ENCODE data around the gene NHEJ1. TPM values are rescaled to one million over a fixed set of nuclear protein-coding genes. Genes with fewer than 3 reads are reported as not detected.
A peak's percentile ranks its signal among the peaks of the same experiment; 100 is the strongest.

Gene NHEJ1
- total RNA-seq, 3 donors from 2014 or later: 13.4 to 19.8 (median 17.6) TPM

GRCh38 chr2:219179601-219180465 lies 19.2 kb upstream of the NHEJ1 start:
- Histone ChIP-seq H3K27ac (peak overlapping the region in 1 of 2 donors; percentile 97), H3K36me3 (peaks cover 7% of the 10 kb centered on the region), H3K4me1 (peaks cover 0 to 19% of the 10 kb centered on the region in 2 donors), H3K4me3 (peak overlapping the region in 1 of 3 donors; percentile 92), H3K27me3 (no peaks in the 10 kb centered on the region), H3K9me3 (no peaks in the 10 kb centered on the region)
- no peak for DNase-seq (ENCODE audit: low spot score in 2 of 2)
- TF ChIP-seq CTCF (IDR thresholded peaks at IDR 0.05): no peak
- no peak for TF ChIP-seq POLR2A (IDR thresholded peaks at IDR 0.05)
- no peak for TF ChIP-seq POLR2AphosphoS5 (IDR thresholded peaks at IDR 0.05)
- intact Hi-C loops (cut with DNase I; ENCODE audit: low total_unique reads): loop anchor here (10.0 kb wide), 1 partner anchor 505 kb away; no protein-coding TSS in a partner anchor

- DNase-seq (ENCODE audit: low spot score in 2 of 2): peak; percentile 51 to 62
- peak overlapping the region; percentile 97 to 99 for H3K27ac ChIP-seq
- intact Hi-C loops (cut with DNase I; ENCODE audit: low total_unique reads): loop anchor here (10.0 kb wide), 1 partner anchor 506 kb away; no protein-coding TSS in a partner anchor
- peaks cover 7% of the 10 kb centered on the region for H3K36me3 ChIP-seq
- H3K27me3 ChIP-seq: no peaks in the 10 kb centered on the region
- peaks cover 0 to 19% of the 10 kb centered on the region in 2 donors for H3K4me1 ChIP-seq
- H3K9me3 ChIP-seq: no peaks in the 10 kb centered on the region
- H3K4me3 ChIP-seq: peak overlapping the region; percentile 77 to 92 (median 90)
- TF ChIP-seq POLR2A (IDR thresholded peaks at IDR 0.05) (no peak), POLR2AphosphoS5 (IDR thresholded peaks at IDR 0.05) (no peak), CTCF (IDR thresholded peaks at IDR 0.05) (no peak)
Observed at GRCh38 chr2:219178377-219179175, 18.0 kb upstream of the NHEJ1 start.

GRCh38 chr2:219177552-219178376 lies 17.1 kb upstream of the NHEJ1 start, which contains the start of gene RETREG2:
TSS of gene RETREG2 (plus strand) at chr2:219178275. CDS start at chr2:219178353, 78 bp downstream.
- Histone ChIP-seq H3K9me3 (no peaks in the 10 kb centered on the region), H3K4me3 (peak within 1 kb of the TSS; percentile 77 to 92 (median 90)), H3K4me1 (peaks cover 0 to 19% of the 10 kb centered on the region in 2 donors), H3K36me3 (no peaks in the 10 kb centered on the region), H3K27me3 (no peaks in the 10 kb centered on the region), H3K27ac (peak within 1 kb of the TSS; percentile 97 to 99)
- TF ChIP-seq CTCF (IDR thresholded peaks at IDR 0.05) (peak; percentile 17 to 42 (median 34)), POLR2AphosphoS5 (IDR thresholded peaks at IDR 0.05) (peak; percentile 98 to 99 (median 99)), POLR2A (IDR thresholded peaks at IDR 0.05) (peak; percentile 98)
- intact Hi-C loops (cut with DNase I; ENCODE audit: low total_unique reads): loop anchor here (10.0 kb wide), 1 partner anchor 507 kb away; no protein-coding TSS in a partner anchor
- peak; percentile 75 to 83 for DNase-seq (ENCODE audit: low spot score in 2 of 2)

GRCh38 chr2:219176818-219177551 lies 16.4 kb upstream of the NHEJ1 start, which contains the start of gene CNPPD1:
TSS of gene CNPPD1 (minus strand) at chr2:219176925. CDS start at chr2:219176828, 97 bp downstream.
- Histone ChIP-seq H3K36me3 (no peaks in the 10 kb centered on the region), H3K27ac (peak within 1 kb of the TSS; percentile 97 to 99), H3K27me3 (no peaks in the 10 kb centered on the region), H3K4me1 (peaks cover 0 to 19% of the 10 kb centered on the region in 2 donors), H3K9me3 (no peaks in the 10 kb centered on the region), H3K4me3 (peak within 1 kb of the TSS; percentile 77 to 92 (median 90))
- peak; percentile 81 to 84 for DNase-seq (ENCODE audit: low spot score in 2 of 2)
- intact Hi-C loops (cut with DNase I; ENCODE audit: low total_unique reads): loop anchor here (10.0 kb wide), 1 partner anchor 508 kb away; no protein-coding TSS in a partner anchor
- peak; percentile 93 to 96 (median 96) for TF ChIP-seq POLR2AphosphoS5 (IDR thresholded peaks at IDR 0.05)
- TF ChIP-seq CTCF (IDR thresholded peaks at IDR 0.05): no peak
- peak; percentile 94 for TF ChIP-seq POLR2A (IDR thresholded peaks at IDR 0.05)
